Endothelial cell of umbilical vein (primary cell): ENCODE results near the gene GNMT. TPM values are rescaled to one million over a fixed set of nuclear protein-coding genes. Genes with fewer than 3 reads are reported as not detected.

Experiments
- BruUV-seq: library from RNA; stranded (reverse); fragments of 400-500 nt; replicated peaks from 2 replicates; lab custom pipeline; 2021; lab: Mats Ljungman, UMichigan
- CTCF ChIA-PET: fragments of 300-600, 350-600 bp; sonication (Branson Sonifier 250); formaldehyde crosslinking; loops from one replicate; lab custom pipeline; 2021; ENCODE audit warnings: antibody characterized with exemption, inconsistent platforms; lab: Charles Lee
- POLR2A ChIA-PET: fragments of 300-600, 350-600 bp; sonication (Branson Sonifier 250); formaldehyde crosslinking; loops from one replicate; lab custom pipeline; 2021; ENCODE audit warnings: antibody characterized with exemption, inconsistent platforms; lab: Charles Lee
- DNase-seq: peaks from one replicate; pipeline ENCODE4 v3.0.0-alpha.2; 2011; ENCODE audit warnings: low read depth, low spot score
- FAIRE-seq: peaks from 2 replicates; lab custom pipeline; 2011; peaks lifted over from hg19 to GRCh38; lab: Jason Lieb, UNC
- H2AFZ ChIP-seq: 2 replicates; pipeline ENCODE4 v1.6.0; 2012; ENCODE audit warnings: low read depth, low read length, control low read depth, inconsistent platforms
- H3K27ac ChIP-seq: 2 replicates; pipeline ENCODE4 v1.5.1; 2011; ENCODE audit warnings: low read depth, mild to moderate bottlenecking, control low read depth, low read length, moderate library complexity; ENCODE audit not compliant: insufficient read depth
- H3K27me3 ChIP-seq, 2 experiments: 2 replicates each; pipeline versions ENCODE4 v1.6.0 to v1.6.1; 2011; ENCODE audit warnings: low read length in 2 of 2, mixed read lengths in 1 of 2; ENCODE audit not compliant: control insufficient read depth in 2 of 2, insufficient read depth in 2 of 2
- H3K36me3 ChIP-seq, 2 experiments: 2 replicates in 1 of 2; 3 replicates in 1 of 2; pipeline ENCODE4 v1.5.1; 2011; ENCODE audit warnings: low read length in 2 of 2, mild to moderate bottlenecking in 1 of 2, moderate library complexity in 1 of 2; ENCODE audit not compliant: control insufficient read depth in 2 of 2, insufficient read depth in 2 of 2; ENCODE audit errors: extremely low read depth in 1 of 2
- H3K4me1 ChIP-seq: 3 replicates; pipeline ENCODE4 v1.5.1; 2011; ENCODE audit warnings: mild to moderate bottlenecking, low read length; ENCODE audit not compliant: control insufficient read depth, insufficient read depth; ENCODE audit errors: extremely low read depth
- H3K4me2 ChIP-seq: 2 replicates; pipeline ENCODE4 v1.6.1; 2011; ENCODE audit warnings: low read length, control low read depth, mixed read lengths; ENCODE audit not compliant: insufficient read depth
- H3K4me3 ChIP-seq, 3 experiments: fragments of 200-600 bp in 1 of 3; sonication (generic), shearing (Covaris generic) in 1 of 3; replicated peaks in 1 of 3; 2 replicates each; pipeline ENCODE4 v1.5.1; 2011 to 2016; ENCODE audit warnings: control low read depth in 3 of 3, low read length in 3 of 3, mild to moderate bottlenecking in 2 of 3, inconsistent platforms in 1 of 3, low read depth in 1 of 3, moderate library complexity in 1 of 3; ENCODE audit not compliant: insufficient read depth in 1 of 3
- H3K79me2 ChIP-seq: 2 replicates; pipeline ENCODE4 v1.6.0; 2012; ENCODE audit warnings: low read length, inconsistent platforms; ENCODE audit not compliant: control insufficient read depth, insufficient read depth
- H3K9ac ChIP-seq: replicated peaks from 2 replicates; pipeline ENCODE3; 2011; ENCODE audit warnings: low read length, control low read depth; ENCODE audit not compliant: insufficient read depth; ENCODE audit errors: extremely low read depth
- H3K9me1 ChIP-seq: replicated peaks from 3 replicates; pipeline ENCODE4 v1.6.0; 2011; ENCODE audit warnings: mild to moderate bottlenecking, low read length; ENCODE audit not compliant: control insufficient read depth, insufficient read depth; ENCODE audit errors: extremely low read depth
- H3K9me3 ChIP-seq: replicated peaks from 2 replicates; pipeline ENCODE4 v1.5.1; 2012; ENCODE audit warnings: low read length, inconsistent platforms; ENCODE audit not compliant: control insufficient read depth, insufficient read depth
- H4K20me1 ChIP-seq: replicated peaks from 2 replicates; pipeline ENCODE3; 2011; ENCODE audit warnings: mild to moderate bottlenecking, low read length; ENCODE audit not compliant: control insufficient read depth, insufficient read depth; ENCODE audit errors: extremely low read depth
- EZH2 ChIP-seq: IDR thresholded peaks from 2 replicates; pipeline ENCODE4 v1.6.1; 2012; ENCODE audit warnings: borderline replicate concordance, low read depth, mild to moderate bottlenecking, moderate library complexity, low read length, inconsistent platforms; ENCODE audit not compliant: severe bottlenecking
- GATA2 ChIP-seq: IDR thresholded peaks from 2 replicates; pipeline ENCODE4 v1.7.0; 2011; ENCODE audit warnings: low read depth, mild to moderate bottlenecking, moderate library complexity, mixed read lengths, low read length; ENCODE audit not compliant: insufficient read length, insufficient read depth
- JUN ChIP-seq: IDR thresholded peaks from 2 replicates; pipeline ENCODE4 v1.6.1; 2011; ENCODE audit warnings: borderline replicate concordance, low read depth; ENCODE audit not compliant: insufficient read length, insufficient read depth
- MAX ChIP-seq: IDR thresholded peaks from 2 replicates; pipeline ENCODE4 v1.6.1; 2011; ENCODE audit not compliant: insufficient read depth, insufficient read length
- MYC ChIP-seq: IDR thresholded peaks from one replicate; pipeline ENCODE4 v1.6.1; 2011; ENCODE audit warnings: mild to moderate bottlenecking, low read depth, low read length
- POLR2A ChIP-seq: IDR thresholded peaks from 2 replicates; pipeline ENCODE4 v1.6.1; 2012; ENCODE audit warnings: low read depth, mild to moderate bottlenecking, control low read depth, low read length
- POLR2AphosphoS5 ChIP-seq: IDR thresholded peaks from 2 replicates; pipeline ENCODE4 v1.6.1; 2012; ENCODE audit warnings: low read depth, mild to moderate bottlenecking, control low read depth, low read length, moderate library complexity; ENCODE audit not compliant: insufficient read depth
- dilution Hi-C: fragments of 300-500 bp; cut with MboI; formaldehyde crosslinking; loops from one replicate; pipeline ENCODE4 v1.15.0; 2019; ENCODE audit warnings: low sequenced_read_pairs; ENCODE audit not compliant: extremely low pct_ligation_motif_present
- intact Hi-C: fragments of 100-400 bp; cut with micrococcal nuclease; formaldehyde crosslinking; loops from one replicate; pipeline ENCODE4 v1.10.0; 2022
- polyA plus RNA-seq, 4 experiments: library from polyadenylated mRNA; depleted of rRNA in 3 of 4; stranded (reverse) in 3 of 4; unstranded in 1 of 4; fragments of >200 nt; gene quantifications; 2 replicates each; pipeline versions ENCODE4 v1.2.1 to v1.2.3, GENCODE V29; 2011 to 2012; ENCODE audit warnings: missing spikeins in 1 of 4
- total RNA-seq: library from RNA; stranded (reverse); gene quantifications from 2 replicates; pipeline ENCODE4 v1.2.3, GENCODE V29; 2021
- TF ChIP-seq, protein P1 (sequence below), 2 donors: IDR thresholded peaks; 1 replicate in 1 of 2; 2 replicates in 1 of 2; pipeline ENCODE4 v1.5.1; 2011; ENCODE audit warnings: low read length in 2 of 2, mild to moderate bottlenecking in 2 of 2, moderate library complexity in 2 of 2, control low read depth in 1 of 2, inconsistent platforms in 1 of 2, low read depth in 1 of 2; ENCODE audit not compliant: insufficient read depth in 1 of 2; ENCODE audit errors: extremely low read depth in 1 of 2

Gene GNMT
- total and polyA plus RNA-seq, 2 donors (not counting 3 experiments of a cell fraction or from before 2014, with no cell fraction given) = 0.41 to 1.2 TPM

- POLR2A ChIA-PET = no interaction called here
- Histone ChIP-seq H3K79me2 (no peaks in the 10 kb centered on the region), H3K9ac (no peak overlapping the region), H3K9me3 (no peaks in the 10 kb centered on the region), H3K27me3 (no peaks in the 10 kb centered on the region), H3K36me3 (peaks cover 0 to 17% of the 10 kb centered on the region in 2 experiments), H3K27ac (no peak overlapping the region), H3K4me1 (peaks cover 10% of the 10 kb centered on the region), H3K9me1 (no peaks in the 10 kb centered on the region), H4K20me1 (no peaks in the 10 kb centered on the region), H2AFZ (no peak overlapping the region), H3K4me2 (no peak overlapping the region), H3K4me3 (no peak overlapping the region)
- DNase-seq (no peak), FAIRE-seq (no peak)
- dilution Hi-C loops (no loop called here), intact Hi-C loops (loop anchor here (5.0 kb wide), 1 partner anchor 50 kb away; the partner anchor contains the start of genes KLHDC3 and MEA1)
- CTCF ChIA-PET = interaction anchor here (1.1 kb wide), 1 partner anchor 21 kb away, joined by 3 read pairs; the partner anchor contains the start of gene PPP2R5D
- no peak for TF ChIP-seq GATA2
- no peak for TF ChIP-seq POLR2A
- TF ChIP-seq EZH2 = no peak
- TF ChIP-seq, protein P1, sequence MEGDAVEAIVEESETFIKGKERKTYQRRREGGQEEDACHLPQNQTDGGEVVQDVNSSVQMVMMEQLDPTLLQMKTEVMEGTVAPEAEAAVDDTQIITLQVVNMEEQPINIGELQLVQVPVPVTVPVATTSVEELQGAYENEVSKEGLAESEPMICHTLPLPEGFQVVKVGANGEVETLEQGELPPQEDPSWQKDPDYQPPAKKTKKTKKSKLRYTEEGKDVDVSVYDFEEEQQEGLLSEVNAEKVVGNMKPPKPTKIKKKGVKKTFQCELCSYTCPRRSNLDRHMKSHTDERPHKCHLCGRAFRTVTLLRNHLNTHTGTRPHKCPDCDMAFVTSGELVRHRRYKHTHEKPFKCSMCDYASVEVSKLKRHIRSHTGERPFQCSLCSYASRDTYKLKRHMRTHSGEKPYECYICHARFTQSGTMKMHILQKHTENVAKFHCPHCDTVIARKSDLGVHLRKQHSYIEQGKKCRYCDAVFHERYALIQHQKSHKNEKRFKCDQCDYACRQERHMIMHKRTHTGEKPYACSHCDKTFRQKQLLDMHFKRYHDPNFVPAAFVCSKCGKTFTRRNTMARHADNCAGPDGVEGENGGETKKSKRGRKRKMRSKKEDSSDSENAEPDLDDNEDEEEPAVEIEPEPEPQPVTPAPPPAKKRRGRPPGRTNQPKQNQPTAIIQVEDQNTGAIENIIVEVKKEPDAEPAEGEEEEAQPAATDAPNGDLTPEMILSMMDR (IDR thresholded peaks at IDR 0.05; ENCODE audit: extremely low read depth in 1 of 2, insufficient read depth in 1 of 2, low read depth in 1 of 2, low read length in 2 of 2) = no peak
- no peak for TF ChIP-seq MAX
- no peak for TF ChIP-seq JUN
- TF ChIP-seq MYC = no peak
- no peak for TF ChIP-seq POLR2AphosphoS5
- BruUV-seq = no TSS peak
Measured at GRCh38 chr6:42962502-42963178, 2.1 kb downstream of the GNMT start.
